OCI-LY1 (cell line): Measurements from ENCODE around the gene CMTR2.

ENCODE experiments used
- H2AFZ ChIP-seq: fragments of 200-600 bp; sonication (generic), shearing (Covaris generic); 2 replicates; pipeline ENCODE4 v1.6.0; 2014; ENCODE audit warnings: antibody characterized with exemption, mild to moderate bottlenecking, low read length
- H3F3A ChIP-seq: fragments of 200-600 bp; sonication (generic), shearing (Covaris generic); 2 replicates; pipeline ENCODE4 v1.6.0; 2014; ENCODE audit warnings: mild to moderate bottlenecking, antibody characterized with exemption, low read length, moderate library complexity; ENCODE audit not compliant: insufficient read depth
- H3K27ac ChIP-seq: fragments of 200-600 bp; sonication (generic); 2 replicates; pipeline ENCODE4 v1.5.1; 2014; ENCODE audit warnings: low read length, mixed run types, mild to moderate bottlenecking, low read depth; ENCODE audit not compliant: poor library complexity, severe bottlenecking
- H3K27me3 ChIP-seq: fragments of 200-600 bp; sonication (generic); 2 replicates; pipeline ENCODE4 v1.6.0; 2014; ENCODE audit warnings: antibody characterized with exemption, mild to moderate bottlenecking, low read length, moderate library complexity; ENCODE audit not compliant: insufficient read depth
- H3K36me3 ChIP-seq: fragments of 200-600 bp; sonication (generic); 2 replicates; pipeline ENCODE4 v1.6.1; 2014; ENCODE audit warnings: mild to moderate bottlenecking, antibody characterized with exemption, low read length, moderate library complexity, mixed read lengths; ENCODE audit not compliant: insufficient read depth
- H3K4me1 ChIP-seq: fragments of 200-600 bp; sonication (generic); 2 replicates; pipeline ENCODE4 v1.5.1; 2014; ENCODE audit warnings: mild to moderate bottlenecking, low read length, moderate library complexity; ENCODE audit not compliant: insufficient read depth, severe bottlenecking
- H3K4me2 ChIP-seq: fragments of 200-600 bp; sonication (generic), shearing (Covaris generic); 2 replicates; pipeline ENCODE4 v1.6.1; 2014; ENCODE audit warnings: low read length
- H3K4me3 ChIP-seq: fragments of 200-600 bp; sonication (generic); 2 replicates; pipeline ENCODE4 v1.5.1; 2014; ENCODE audit warnings: low read length, low read depth, mild to moderate bottlenecking, mixed read lengths; ENCODE audit not compliant: poor library complexity, severe bottlenecking
- H3K79me2 ChIP-seq: fragments of 200-600 bp; shearing (Covaris generic); 2 replicates; pipeline ENCODE4 v1.6.1; 2016; ENCODE audit warnings: mixed run types, low read length, mixed read lengths; ENCODE audit not compliant: insufficient read depth
- H3K9ac ChIP-seq: fragments of 200-600 bp; sonication (generic), shearing (Covaris generic); 2 replicates; pipeline ENCODE4 v1.6.1; 2014; ENCODE audit warnings: mild to moderate bottlenecking, low read length, mixed read lengths
- H3K9me2 ChIP-seq: fragments of 200-600 bp; sonication (generic), shearing (Covaris generic); 2 replicates; pipeline ENCODE4 v1.6.1; 2014; ENCODE audit warnings: low read depth, mild to moderate bottlenecking, low read length, mixed read lengths
- H3K9me3 ChIP-seq: fragments of 200-600 bp; shearing (Covaris generic); 2 replicates; pipeline ENCODE4 v1.6.1; 2014; ENCODE audit warnings: low read length, mixed read lengths
- H4K20me1 ChIP-seq: fragments of 200-600 bp; sonication (generic), shearing (Covaris generic); 2 replicates; pipeline ENCODE4 v1.6.0; 2016; ENCODE audit warnings: mild to moderate bottlenecking, low read length; ENCODE audit not compliant: insufficient read depth
- CTCF ChIP-seq: fragments of 200-600 bp; sonication (generic), shearing (Covaris generic); IDR thresholded peaks from 2 replicates; pipeline ENCODE4 v1.5.1; 2017; ENCODE audit warnings: mild to moderate bottlenecking, antibody characterized with exemption, low read length, moderate library complexity, mixed read lengths
- EZH2 ChIP-seq: fragments of 200-600 bp; sonication (generic), shearing (Covaris generic); IDR thresholded peaks from 2 replicates; pipeline ENCODE4 v1.8.0; 2017; ENCODE audit warnings: borderline replicate concordance, mixed run types, mild to moderate bottlenecking, antibody characterized with exemption, low read length, moderate library complexity, mixed read lengths

Gene CMTR2

GRCh38 chr16:71246309-71246708, 42.9 kb downstream of the CMTR2 start:
- no peaks in the 10 kb centered on the region for H3K9me3 ChIP-seq
- no peak overlapping the region for H3K4me3 ChIP-seq
- no peaks in the 10 kb centered on the region for H4K20me1 ChIP-seq
- H2AFZ ChIP-seq: no peak overlapping the region
- H3K9ac ChIP-seq: no peak overlapping the region
- no peak overlapping the region for H3K4me2 ChIP-seq
- no peak overlapping the region for H3K27ac ChIP-seq
- H3K36me3 ChIP-seq: no peaks in the 10 kb centered on the region
- H3K27me3 ChIP-seq: no peaks in the 10 kb centered on the region
- no peaks in the 10 kb centered on the region for H3F3A ChIP-seq
- H3K4me1 ChIP-seq: no peaks in the 10 kb centered on the region
- H3K79me2 ChIP-seq: no peaks in the 10 kb centered on the region
- TF ChIP-seq EZH2 (no peak), CTCF (no peak)
- H3K9me2 ChIP-seq: no peaks in the 10 kb centered on the region

GRCh38 chr16:71244521-71244920, 44.7 kb downstream of the CMTR2 start:
- Histone ChIP-seq H2AFZ (no peak overlapping the region), H3K9me2 (no peaks in the 10 kb centered on the region), H3K9me3 (no peaks in the 10 kb centered on the region), H3K27ac (no peak overlapping the region), H3K4me2 (no peak overlapping the region), H3K79me2 (no peaks in the 10 kb centered on the region), H3K9ac (no peak overlapping the region), H3K4me1 (no peaks in the 10 kb centered on the region), H3K4me3 (no peak overlapping the region), H4K20me1 (no peaks in the 10 kb centered on the region), H3F3A (no peaks in the 10 kb centered on the region), H3K36me3 (no peaks in the 10 kb centered on the region), H3K27me3 (no peaks in the 10 kb centered on the region)
- TF ChIP-seq EZH2 (no peak), CTCF (no peak)

- H3K36me3 ChIP-seq: no peaks in the 10 kb centered on the region
- H3K9ac ChIP-seq: no peak overlapping the region
- no peak overlapping the region for H3K27ac ChIP-seq
- no peaks in the 10 kb centered on the region for H3K9me3 ChIP-seq
- H3K27me3 ChIP-seq: no peaks in the 10 kb centered on the region
- no peak overlapping the region for H2AFZ ChIP-seq
- no peaks in the 10 kb centered on the region for H3K9me2 ChIP-seq
- no peaks in the 10 kb centered on the region for H3F3A ChIP-seq
- H3K4me3 ChIP-seq: no peak overlapping the region
- no peaks in the 10 kb centered on the region for H3K79me2 ChIP-seq
- no peaks in the 10 kb centered on the region for H3K4me1 ChIP-seq
- H4K20me1 ChIP-seq: no peaks in the 10 kb centered on the region
- H3K4me2 ChIP-seq: no peak overlapping the region
- TF ChIP-seq CTCF: no peak
Measured at GRCh38 chr16:71242601-71243000, 46.6 kb downstream of the CMTR2 start.
